Left hindlimb (tissue), 1 donor: ENCODE results near the gene DNAJB2.
"Not testable (repeated sequence)": the region's sequence is repeated elsewhere in the genome, so short reads cannot be mapped to it uniquely, and the experiment has no call there.

ENCODE experiments used
- DNase-seq: peaks from one replicate; pipeline ENCODE4 v3.0.0-alpha.2; 2018

DNAJB2 gene

GRCh38 chr2:219286436-219287115 is 7.4 kb downstream of the DNAJB2 start:
- no peak for DNase-seq

GRCh38 chr2:219287116-219287440 is 7.9 kb downstream of the DNAJB2 start:
- not testable (repeated sequence) for DNase-seq

- DNase-seq: no peak
These were observed 8.6 kb downstream of the DNAJB2 start for GRCh38 chr2:219287580-219288265.

GRCh38 chr2:219289195-219289536 is 10.0 kb downstream of the DNAJB2 start:
- DNase-seq: no peak

- peak; percentile 93 for DNase-seq
These were observed 10.6 kb downstream of the DNAJB2 start for GRCh38 chr2:219289537-219290361.

DNA sequence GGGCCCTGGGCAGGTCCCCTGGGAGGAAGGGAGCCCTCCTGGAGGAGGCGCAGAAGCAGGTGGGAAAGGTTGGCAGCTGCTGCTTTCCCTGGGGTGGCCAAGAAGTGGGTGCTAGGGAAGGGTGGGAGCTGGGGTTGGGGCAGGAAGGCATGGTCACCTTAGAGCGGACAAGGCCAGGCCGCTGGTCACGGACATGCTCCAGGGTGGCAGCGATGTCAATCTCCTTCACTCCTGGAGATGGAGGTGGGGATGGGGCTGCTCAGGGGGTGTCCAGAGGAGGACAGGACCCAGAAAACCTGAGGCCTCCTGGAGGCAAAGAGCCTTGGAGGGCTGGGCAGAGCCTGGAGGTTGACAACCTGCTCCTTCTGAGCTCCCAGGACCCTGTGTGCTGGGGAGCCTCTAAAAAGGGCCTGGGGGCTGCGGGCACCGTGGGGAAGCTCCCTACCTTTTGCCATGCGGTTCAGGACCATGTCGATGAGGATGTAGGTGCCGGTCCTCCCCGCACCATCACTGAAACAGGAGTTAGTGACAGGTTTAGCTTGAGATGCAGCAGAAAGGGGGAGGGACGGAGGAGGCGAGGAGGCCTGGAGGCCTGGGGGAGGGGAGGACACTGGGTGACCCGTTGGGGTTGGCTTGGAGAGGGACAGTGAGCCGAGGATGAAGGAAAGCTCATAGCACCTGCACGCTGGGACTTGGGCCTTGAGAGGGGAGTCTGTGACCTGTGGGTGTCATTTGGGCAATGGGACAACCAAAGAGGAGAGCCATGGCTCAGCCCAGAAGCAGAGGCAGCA is 11.4 kb downstream of the DNAJB2 start:
- DNase-seq: no peak

DNA sequence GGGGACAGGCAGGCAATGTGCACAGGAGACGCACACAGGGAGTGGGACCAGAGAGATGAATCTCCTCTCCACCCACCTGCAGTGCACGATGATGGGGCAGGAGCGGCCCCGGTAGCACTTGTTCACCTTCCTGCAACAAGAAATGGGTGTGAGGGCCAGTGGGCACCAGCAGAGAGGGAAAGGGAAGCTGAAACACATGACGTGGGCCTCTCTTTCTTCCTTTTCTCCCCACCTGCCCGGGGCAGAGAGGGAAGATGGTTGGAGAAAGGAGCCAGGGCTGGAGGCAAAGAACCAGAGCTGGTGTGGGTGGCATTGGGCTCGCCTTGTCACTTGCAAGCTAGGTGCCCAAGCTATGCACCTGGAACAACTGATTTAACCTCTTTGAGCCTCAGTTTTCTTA is 12.2 kb downstream of the DNAJB2 start:
- DNase-seq: no peak

DNA sequence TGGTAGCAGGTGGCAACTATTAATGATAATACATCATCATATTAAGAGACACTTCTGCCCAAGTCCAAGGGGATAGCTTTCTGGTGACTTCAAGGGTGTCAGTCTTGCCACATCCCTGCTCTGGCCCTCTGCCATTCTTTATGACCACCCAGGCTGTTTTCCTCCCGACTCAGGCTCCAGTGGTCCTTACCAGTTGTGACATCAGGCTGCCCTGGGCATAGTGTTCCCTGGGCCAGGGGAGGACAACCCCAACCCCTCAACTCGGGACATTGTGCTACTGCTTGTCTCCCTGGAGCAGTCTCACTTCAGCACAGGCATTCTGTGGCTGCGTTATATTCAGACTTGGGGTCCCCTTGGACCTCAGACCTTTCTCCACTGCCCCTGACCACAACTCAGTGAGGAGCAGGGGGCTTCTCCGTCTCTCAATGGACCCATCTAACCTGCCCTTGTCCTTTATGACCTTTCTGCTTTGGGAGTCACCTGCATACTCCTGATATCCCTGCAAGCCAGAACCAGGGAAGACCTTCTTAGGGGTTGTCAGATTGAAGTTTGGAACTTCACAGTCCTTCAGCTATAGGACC is 12.8 kb downstream of the DNAJB2 start:
- DNase-seq: no peak

GRCh38 chr2:219292616-219293015 is 13.4 kb downstream of the DNAJB2 start:
- no peak for DNase-seq

GRCh38 chr2:219293736-219294231 is 14.6 kb downstream of the DNAJB2 start:
- DNase-seq: no peak

DNA sequence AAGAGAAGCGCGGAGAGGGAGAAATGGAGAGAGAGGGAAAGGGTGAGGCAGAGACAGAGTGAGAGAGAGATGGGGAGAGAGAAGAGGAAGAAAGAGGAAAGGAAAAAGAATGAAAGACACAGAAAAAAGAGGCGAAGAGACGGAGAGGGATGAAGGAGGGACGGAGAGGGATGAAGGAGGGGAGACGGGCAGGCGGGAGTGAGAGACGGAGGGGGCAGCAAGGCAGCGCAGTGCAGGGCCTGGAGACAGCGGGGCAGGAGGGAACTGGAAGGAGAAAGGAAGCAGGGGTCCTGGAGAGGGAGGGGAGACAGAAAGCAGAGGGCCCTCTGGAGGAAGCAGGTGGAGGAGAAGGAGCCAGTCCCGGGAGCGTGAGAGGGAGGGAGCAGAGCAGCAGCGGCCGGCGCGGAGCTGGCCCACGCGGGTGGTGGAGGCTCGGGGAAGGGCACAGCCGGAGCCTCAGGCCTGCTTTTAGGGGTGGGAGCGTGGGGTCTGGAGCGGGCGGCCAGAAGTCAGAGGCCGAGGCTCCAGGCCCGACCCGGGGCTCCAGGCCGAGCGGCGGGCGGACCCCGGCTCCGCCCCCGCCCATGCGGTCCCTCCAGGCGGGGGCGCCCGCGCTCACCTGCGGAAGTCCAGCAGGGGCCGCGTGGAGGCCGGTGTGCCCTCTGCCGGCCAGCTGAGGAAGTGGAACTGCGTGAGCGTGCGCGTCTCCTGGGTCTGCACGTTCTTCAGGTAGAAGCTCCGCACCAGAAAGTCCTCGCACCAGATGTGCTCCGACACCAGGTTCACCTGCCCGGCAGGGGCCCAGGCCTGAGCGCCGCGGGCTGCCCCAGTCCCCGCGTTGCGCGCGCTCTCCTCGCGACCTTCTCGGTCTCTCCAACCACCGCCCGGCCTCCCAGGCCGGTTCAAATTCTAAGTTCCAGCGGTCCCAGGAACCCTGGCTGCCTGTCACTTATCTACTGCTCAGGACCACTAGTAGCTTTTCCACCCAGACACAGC is 15.5 kb downstream of the DNAJB2 start:
- peak; percentile 89 for DNase-seq

DNA sequence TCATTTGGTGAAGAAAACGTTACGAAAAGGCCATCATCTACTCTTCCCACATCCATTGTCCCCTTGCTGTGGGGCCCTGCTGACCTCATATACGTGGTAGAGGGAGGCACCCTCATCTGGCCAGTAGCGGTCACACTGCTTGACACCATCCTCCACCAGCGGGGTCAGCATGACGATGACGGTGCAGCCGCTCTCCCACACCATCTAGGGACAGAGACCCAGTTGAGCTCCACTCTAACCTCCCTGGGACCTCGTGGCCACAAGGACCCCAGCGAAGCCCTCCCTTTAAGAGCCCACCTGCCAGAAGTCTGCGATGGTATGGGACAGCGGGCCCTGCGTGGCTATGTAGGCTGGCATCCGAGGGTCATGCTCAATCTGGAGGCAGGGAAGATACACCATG is 17.0 kb downstream of the DNAJB2 start:
- DNase-seq: no peak

DNA sequence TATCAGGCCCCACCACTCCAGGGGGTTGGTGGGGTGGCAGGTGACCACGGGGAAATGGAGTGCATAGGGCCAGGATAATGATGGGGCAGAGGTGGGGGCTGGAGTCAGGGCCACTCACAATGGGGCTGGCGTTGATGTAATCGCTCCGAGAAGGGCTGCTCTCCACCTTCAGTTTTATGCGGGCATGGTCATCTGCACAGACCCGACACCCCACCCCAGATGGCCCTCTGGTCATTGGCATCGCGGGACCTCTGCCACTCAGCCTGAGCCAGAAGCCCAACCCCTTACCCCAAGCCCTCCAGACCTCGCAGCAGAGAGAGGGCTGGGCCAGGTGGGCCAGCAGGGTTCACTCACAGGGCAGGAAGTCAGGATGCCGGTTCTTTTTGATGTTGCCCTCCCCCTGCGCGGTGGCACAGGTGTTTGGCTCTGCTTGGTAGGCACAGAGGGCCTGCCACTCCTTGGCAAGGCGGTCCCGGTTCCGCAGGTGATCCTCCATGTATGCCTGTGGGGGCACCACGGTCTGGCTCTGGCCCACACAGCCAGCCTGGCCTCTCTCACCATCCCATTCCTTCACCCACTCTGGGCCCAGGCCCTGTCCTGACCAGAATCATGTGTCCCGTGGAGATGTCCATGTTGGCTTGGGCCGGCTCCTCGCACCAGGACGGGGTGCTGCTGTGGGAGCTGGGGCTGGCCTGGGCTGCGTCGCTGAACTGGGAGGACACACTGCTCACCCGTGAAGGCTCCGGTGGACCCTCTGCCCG is 17.6 kb downstream of the DNAJB2 start:
- no peak for DNase-seq

DNA sequence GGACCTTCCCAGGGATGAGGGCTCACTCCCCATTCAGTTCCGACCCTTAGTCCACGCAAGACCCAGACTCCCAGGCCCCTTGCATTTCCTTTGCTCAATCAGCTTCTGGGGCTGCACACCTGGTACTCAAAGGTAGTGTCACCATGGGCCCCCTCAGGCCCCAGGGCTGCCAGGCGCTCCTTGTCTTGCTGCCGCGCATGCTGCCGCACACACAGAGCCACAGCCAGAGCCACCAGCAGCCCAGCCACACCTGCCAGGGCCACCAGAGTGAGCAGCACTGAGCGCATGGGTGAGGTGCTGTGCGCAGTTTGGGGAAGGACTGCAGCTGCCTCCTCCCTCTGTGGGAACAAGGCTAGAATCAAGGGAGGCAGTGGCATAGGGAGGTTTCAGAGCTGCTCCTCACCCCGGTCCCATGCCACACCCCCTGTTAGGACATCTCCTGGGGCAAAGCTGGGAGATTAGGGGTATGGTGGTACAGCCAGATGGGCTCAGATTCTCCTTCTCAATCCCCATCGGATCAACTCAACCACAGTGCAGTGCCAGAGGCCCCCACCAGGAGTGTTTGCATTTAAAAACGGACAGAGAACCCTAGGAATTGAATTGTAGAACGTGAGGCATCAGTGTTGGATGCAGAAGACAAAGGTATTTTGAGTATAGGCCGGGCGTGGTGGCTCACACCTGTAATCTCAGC is 18.7 kb downstream of the DNAJB2 start:
- no peak for DNase-seq

DNA sequence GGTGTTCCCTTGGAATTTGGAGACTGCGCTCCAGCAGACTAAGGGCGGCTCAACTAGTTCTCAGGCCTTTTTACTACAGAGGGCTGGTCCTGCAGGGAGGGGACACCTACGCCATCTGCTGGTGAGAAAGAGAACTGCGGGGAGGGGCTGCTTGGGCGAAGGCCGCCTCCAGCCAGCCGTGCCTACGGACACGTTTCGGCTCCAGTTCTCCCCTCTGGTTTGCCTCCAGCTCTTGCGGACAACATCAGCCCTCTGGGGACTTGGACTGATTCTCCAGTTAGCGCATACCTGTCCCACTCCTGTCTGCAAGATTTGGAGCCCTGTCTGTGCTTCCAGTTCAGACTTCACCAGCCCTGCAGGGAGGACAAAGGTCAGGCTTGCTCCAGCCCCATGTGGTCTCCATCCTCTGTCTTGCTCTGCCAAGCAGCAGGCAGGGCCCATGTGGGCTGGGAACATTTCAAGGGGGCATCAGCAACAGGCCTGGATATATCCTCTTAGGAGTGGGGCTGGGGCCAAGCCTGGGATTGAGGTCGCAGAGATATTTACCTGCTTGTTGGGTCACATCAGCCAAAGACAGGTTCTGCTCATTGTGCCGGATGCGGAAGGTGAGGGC is 19.7 kb downstream of the DNAJB2 start:
- peak; percentile 88 for DNase-seq

DNA sequence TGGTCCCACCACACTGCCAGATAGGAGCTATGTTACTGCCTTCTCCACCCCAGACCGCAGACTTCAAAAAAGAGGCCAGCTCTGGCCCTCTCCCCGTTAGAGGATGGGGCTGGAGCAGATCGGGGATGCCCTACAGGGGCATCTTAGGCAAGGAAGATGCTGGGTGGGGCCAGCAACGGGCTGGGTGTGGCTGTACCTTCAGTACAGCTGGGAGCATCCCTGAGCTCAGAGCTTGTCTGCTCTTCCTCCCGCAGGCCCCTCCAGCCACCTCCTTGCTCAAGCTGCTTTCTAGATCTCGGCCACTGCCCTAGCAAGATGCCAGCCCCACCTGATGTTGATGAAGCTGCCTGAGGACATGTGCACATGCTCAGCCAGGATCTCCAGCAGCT is 20.2 kb downstream of the DNAJB2 start:
- no peak for DNase-seq

GRCh38 chr2:219300022-219300421 is 20.9 kb downstream of the DNAJB2 start:
- no peak for DNase-seq

DNA sequence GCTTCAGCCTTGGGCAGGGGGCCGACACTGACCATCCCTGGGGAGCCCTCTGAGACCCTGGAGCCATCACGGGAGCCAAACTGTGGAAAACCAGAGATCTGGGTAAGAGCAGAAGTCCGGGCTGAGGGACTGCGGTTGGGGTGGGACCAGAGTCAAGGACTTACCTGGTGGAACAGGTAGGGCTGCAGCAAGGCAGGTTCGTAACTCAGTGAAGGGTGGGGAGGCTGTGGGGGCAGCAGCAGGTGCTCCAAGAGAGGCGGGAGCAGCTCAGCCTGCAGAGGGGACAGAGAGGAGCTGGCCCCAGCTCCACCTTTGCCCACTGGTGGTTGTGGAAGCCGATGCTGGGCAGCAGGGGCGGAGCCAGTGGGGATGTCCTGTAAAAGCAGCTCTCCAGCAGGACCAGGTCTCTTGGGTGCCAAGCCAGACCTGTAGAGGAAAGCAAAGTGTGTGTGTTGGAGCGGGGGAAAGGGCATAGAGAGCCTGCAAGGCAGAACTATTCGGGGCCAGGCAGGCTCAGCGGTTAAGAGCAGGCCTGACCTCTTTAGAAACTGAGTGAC is 23.3 kb downstream of the DNAJB2 start:
- DNase-seq: no peak

DNA sequence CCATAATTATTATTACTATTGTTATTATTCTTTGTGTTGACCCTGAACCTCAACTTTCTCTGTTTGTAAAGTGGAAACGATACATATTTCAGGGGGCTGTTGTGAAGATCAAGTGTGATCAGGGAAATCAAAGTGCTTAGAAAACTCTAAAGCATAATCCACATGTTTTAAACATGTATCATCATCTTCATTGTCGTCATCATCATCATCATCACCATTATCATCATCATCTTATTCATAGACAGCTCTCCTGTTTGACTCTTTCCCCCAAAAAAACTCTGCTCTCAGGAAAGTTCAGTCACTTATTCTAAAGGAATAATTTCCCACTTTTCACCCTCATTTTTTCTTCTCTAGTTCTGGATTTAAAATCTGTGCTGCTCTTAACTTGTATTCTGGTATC is 25.1 kb downstream of the DNAJB2 start:
- DNase-seq: no peak
